GM12892 (cell line): ENCODE measurements around the gene ZRANB2.

Experiments
- DNase-seq: peaks from one replicate; pipeline ENCODE4 v3.0.0; 2011; ENCODE audit not compliant: insufficient read length
- FAIRE-seq: peaks from 2 replicates; lab custom pipeline; 2011; peaks lifted over from hg19 to GRCh38; lab: Jason Lieb, UNC
- POLR2A ChIP-seq: IDR thresholded peaks from 2 replicates; pipeline ENCODE4 v1.6.1; 2011; ENCODE audit warnings: low read depth, low read length, control low read depth
- POLR2AphosphoS5 ChIP-seq: IDR thresholded peaks from 2 replicates; pipeline ENCODE4 v1.6.1; 2011; ENCODE audit warnings: low read depth, low read length, control low read depth
- TAF1 ChIP-seq: IDR thresholded peaks from 2 replicates; pipeline ENCODE4 v1.6.1; 2011; ENCODE audit warnings: low read depth, mild to moderate bottlenecking, control low read depth, low read length, borderline replicate concordance

The ZRANB2 gene

GRCh38 chr1:71039661-71040262, 41.1 kb downstream of the ZRANB2 start:
- DNase-seq = no peak
- FAIRE-seq = no peak
- no peak for TF ChIP-seq POLR2AphosphoS5
- no peak for TF ChIP-seq POLR2A

GRCh38 chr1:71038942-71039341, 41.9 kb downstream of the ZRANB2 start:
- DNase-seq (no peak), FAIRE-seq (no peak)
- TF ChIP-seq TAF1 = no peak
- no peak for TF ChIP-seq POLR2AphosphoS5
- TF ChIP-seq POLR2A = no peak

GRCh38 chr1:71037829-71038620, 42.8 kb downstream of the ZRANB2 start:
- TF ChIP-seq POLR2AphosphoS5 = no peak
- no peak for TF ChIP-seq POLR2A
- TF ChIP-seq TAF1 = no peak
- FAIRE-seq (no peak), DNase-seq (no peak)

- DNase-seq (no peak), FAIRE-seq (no peak)
- TF ChIP-seq TAF1 = no peak
- no peak for TF ChIP-seq POLR2A
- TF ChIP-seq POLR2AphosphoS5 = no peak
Measured at GRCh38 chr1:71037066-71037465, 43.8 kb downstream of the ZRANB2 start.

GRCh38 chr1:71033136-71033535, 47.7 kb downstream of the ZRANB2 start:
- no peak for DNase-seq
- no peak for FAIRE-seq
- TF ChIP-seq POLR2A = no peak
- TF ChIP-seq TAF1 = no peak
- no peak for TF ChIP-seq POLR2AphosphoS5

GRCh38 chr1:71031426-71031825, 49.4 kb downstream of the ZRANB2 start:
- FAIRE-seq (no peak), DNase-seq (no peak)
- no peak for TF ChIP-seq POLR2A
- TF ChIP-seq TAF1 = no peak
- TF ChIP-seq POLR2AphosphoS5 = no peak

GRCh38 chr1:71030026-71030425, 50.8 kb downstream of the ZRANB2 start:
- TF ChIP-seq POLR2AphosphoS5 (no peak), TAF1 (no peak), POLR2A (no peak)
- no peak for FAIRE-seq

GRCh38 chr1:71028981-71029380, 51.9 kb downstream of the ZRANB2 start:
- DNase-seq (no peak), FAIRE-seq (no peak)
- TF ChIP-seq TAF1 = no peak
- TF ChIP-seq POLR2AphosphoS5 = no peak

More at GRCh38 chr1:71030026-71030425, 50.8 kb downstream of the ZRANB2 start:
- DNase-seq = no peak

GRCh38 chr1:71027991-71028390, 52.8 kb downstream of the ZRANB2 start:
- TF ChIP-seq TAF1 (no peak), POLR2A (no peak), POLR2AphosphoS5 (no peak)
- DNase-seq (no peak), FAIRE-seq (no peak)

GRCh38 chr1:71026093-71026492, 54.7 kb downstream of the ZRANB2 start:
- TF ChIP-seq TAF1 = no peak
- FAIRE-seq = no peak

GRCh38 chr1:71023515-71023914, 57.3 kb downstream of the ZRANB2 start:
- TF ChIP-seq POLR2AphosphoS5 (no peak), TAF1 (no peak), POLR2A (no peak)
- DNase-seq (no peak), FAIRE-seq (no peak)

More at GRCh38 chr1:71026093-71026492, 54.7 kb downstream of the ZRANB2 start:
- DNase-seq = no peak
